Natural killer cell (primary cell): Measurements from ENCODE around the gene KRT76. TPM values are rescaled to one million over a fixed set of nuclear protein-coding genes. Genes with fewer than 3 reads are reported as not detected.
"Not testable (repeated sequence)": the region's sequence is repeated elsewhere in the genome, so short reads cannot be mapped to it uniquely, and the experiment has no call there.

Source experiments
- ATAC-seq, 3 donors: fragments of 150-1000 bp in 2 of 3; fragments of 200-7000 bp in 1 of 3; cut with Tn5 transposase; 1 replicate in 1 of 3; 2 replicates in 2 of 3; pipeline ENCODE4 v1.10.0; 2021; ENCODE audit warnings: mild to moderate bottlenecking in 2 of 3, moderate library complexity in 2 of 3
- DNase-seq, 2 donors: peaks; one replicate each; pipeline versions ENCODE4 v3.0.0 to v3.0.0-alpha.2; 2013 to 2021; ENCODE audit warnings: mixed read lengths in 1 of 2
- H3K27ac ChIP-seq: one replicate; pipeline ENCODE4 v1.5.1; 2013; ENCODE audit warnings: mild to moderate bottlenecking, low read length
- H3K27me3 ChIP-seq: one replicate; pipeline ENCODE4 v1.6.1; 2013; ENCODE audit warnings: low read length; ENCODE audit not compliant: control insufficient read depth, insufficient read depth
- H3K36me3 ChIP-seq: one replicate; pipeline ENCODE4 v1.6.1; 2013; ENCODE audit warnings: low read length; ENCODE audit not compliant: control insufficient read depth, insufficient read depth
- H3K4me1 ChIP-seq: one replicate; pipeline ENCODE4 v1.6.1; 2013; ENCODE audit warnings: low read length; ENCODE audit not compliant: control insufficient read depth, insufficient read depth
- H3K4me3 ChIP-seq: one replicate; pipeline ENCODE4 v1.5.1; 2013; ENCODE audit warnings: low read length
- H3K9me3 ChIP-seq: one replicate; pipeline ENCODE4 v1.6.1; 2013; ENCODE audit warnings: low read length; ENCODE audit not compliant: control insufficient read depth, insufficient read depth
- H3K27ac Mint-ChIP-seq, 2 donors: one replicate each; pipeline ENCODE4 v1.8.0; 2022; ENCODE audit warnings: mild to moderate bottlenecking in 2 of 2, mixed read lengths in 2 of 2, moderate library complexity in 1 of 2
- H3K27me3 Mint-ChIP-seq, 2 donors: one replicate each; pipeline ENCODE4 v1.8.0; 2022; ENCODE audit warnings: low read depth in 2 of 2, mixed read lengths in 2 of 2
- H3K36me3 Mint-ChIP-seq: one replicate; pipeline ENCODE4 v1.8.0; 2022; ENCODE audit warnings: mixed read lengths
- H3K4me1 Mint-ChIP-seq, 2 donors: one replicate each; pipeline ENCODE4 v1.8.0; 2022; ENCODE audit warnings: mixed read lengths in 2 of 2
- H3K4me3 Mint-ChIP-seq: one replicate; pipeline ENCODE4 v1.8.0; 2022; ENCODE audit warnings: mild to moderate bottlenecking, moderate library complexity, mixed read lengths
- H3K9me3 Mint-ChIP-seq, 2 donors: one replicate each; pipeline ENCODE4 v1.8.0; 2022; ENCODE audit warnings: mixed read lengths in 2 of 2
- WGBS: methylation state at CpG from one replicate; pipeline ENCODE4 v1.1.7; 2013; ENCODE audit warnings: missing lambda C conversion rate; ENCODE audit not compliant: insufficient coverage; 5-methylcytosine and 5-hydroxymethylcytosine counted together
- intact Hi-C: fragments of 100-400 bp; cut with micrococcal nuclease; formaldehyde crosslinking; loops from one replicate; pipeline ENCODE4 v1.14.2; 2022
- total RNA-seq, 4 donors: library from RNA; stranded (reverse); fragments of 120-200 nt in 1 of 4; gene quantifications; one replicate each; pipeline versions ENCODE4 v1.2.3 to v1.2.4, GENCODE V29; 2013 to 2022
- TF ChIP-seq, protein P1 (sequence below): fragments of 200-600 bp; IDR thresholded peaks from one replicate; pipeline ENCODE4 v1.8.0; 2022; ENCODE audit warnings: antibody characterized with exemption

KRT76 gene
- total RNA-seq, 3 donors from 2014 or later (not counting 1 experiment from before 2014, with no cell fraction given), result not detected

DNA sequence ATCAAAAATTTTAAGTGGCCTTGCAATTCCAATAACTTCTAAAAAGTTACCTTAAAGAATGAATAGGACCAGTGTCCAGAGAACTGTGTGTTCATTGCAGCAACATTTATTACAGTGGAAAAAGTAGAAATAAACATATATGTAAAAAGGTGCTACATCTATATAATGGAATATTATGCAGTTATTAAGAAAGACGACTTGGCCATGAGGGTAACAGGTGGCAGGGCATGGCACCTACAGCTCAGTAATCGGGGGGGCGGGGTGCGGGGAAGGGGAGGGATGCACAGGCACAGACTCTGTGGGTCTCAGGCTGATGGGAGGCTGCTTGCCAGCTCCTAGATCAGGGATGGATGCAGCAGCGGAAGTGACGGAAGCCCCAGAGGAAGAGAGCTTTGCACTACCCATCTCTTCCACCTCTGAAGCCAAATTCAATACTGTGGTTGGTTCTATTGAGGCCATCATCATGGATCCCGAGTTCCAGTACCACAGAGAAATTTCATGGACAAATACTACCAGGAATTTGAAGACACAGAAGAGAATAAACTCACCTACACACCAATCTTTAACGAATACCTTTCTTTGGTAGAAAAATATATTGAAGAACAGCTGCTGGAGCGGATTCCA lies 14.0 kb downstream of the KRT76 start:
- 79% methylated on average over 9 of the region's 9 CpGs for WGBS
- no peaks in the 10 kb centered on the region for H3K4me1 Mint-ChIP-seq

GRCh38 chr12:52761802-52762201 lies 15.3 kb downstream of the KRT76 start:
- 83% methylated on average over 2 of the region's 2 CpGs for WGBS
- peaks cover 20% of the 10 kb centered on the region for H3K9me3 ChIP-seq
- intact Hi-C loops, result no loop called here
- H3K27ac ChIP-seq, result no peak overlapping the region
- no peaks in the 10 kb centered on the region for H3K36me3 Mint-ChIP-seq
- H3K27me3 Mint-ChIP-seq, result peaks cover 0 to 13% of the 10 kb centered on the region in 2 donors
- peaks cover 2 to 7% of the 10 kb centered on the region in 2 donors for H3K9me3 Mint-ChIP-seq
- H3K27me3 ChIP-seq, result peaks cover 2% of the 10 kb centered on the region
- TF ChIP-seq, protein P1, sequence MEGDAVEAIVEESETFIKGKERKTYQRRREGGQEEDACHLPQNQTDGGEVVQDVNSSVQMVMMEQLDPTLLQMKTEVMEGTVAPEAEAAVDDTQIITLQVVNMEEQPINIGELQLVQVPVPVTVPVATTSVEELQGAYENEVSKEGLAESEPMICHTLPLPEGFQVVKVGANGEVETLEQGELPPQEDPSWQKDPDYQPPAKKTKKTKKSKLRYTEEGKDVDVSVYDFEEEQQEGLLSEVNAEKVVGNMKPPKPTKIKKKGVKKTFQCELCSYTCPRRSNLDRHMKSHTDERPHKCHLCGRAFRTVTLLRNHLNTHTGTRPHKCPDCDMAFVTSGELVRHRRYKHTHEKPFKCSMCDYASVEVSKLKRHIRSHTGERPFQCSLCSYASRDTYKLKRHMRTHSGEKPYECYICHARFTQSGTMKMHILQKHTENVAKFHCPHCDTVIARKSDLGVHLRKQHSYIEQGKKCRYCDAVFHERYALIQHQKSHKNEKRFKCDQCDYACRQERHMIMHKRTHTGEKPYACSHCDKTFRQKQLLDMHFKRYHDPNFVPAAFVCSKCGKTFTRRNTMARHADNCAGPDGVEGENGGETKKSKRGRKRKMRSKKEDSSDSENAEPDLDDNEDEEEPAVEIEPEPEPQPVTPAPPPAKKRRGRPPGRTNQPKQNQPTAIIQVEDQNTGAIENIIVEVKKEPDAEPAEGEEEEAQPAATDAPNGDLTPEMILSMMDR, result no peak
- no peaks in the 10 kb centered on the region for H3K36me3 ChIP-seq
- ATAC-seq, result no peak
- no peak for DNase-seq
- no peaks in the 10 kb centered on the region for H3K4me1 Mint-ChIP-seq
- no peak overlapping the region for H3K4me3 ChIP-seq
- H3K4me3 Mint-ChIP-seq, result no peak overlapping the region
- no peak overlapping the region for H3K27ac Mint-ChIP-seq
- H3K4me1 ChIP-seq, result no peaks in the 10 kb centered on the region

More for the DNA sequence above, 14.0 kb downstream of the KRT76 start:
- Mint-ChIP-seq H3K27ac (no peak overlapping the region), H3K27me3 (peaks cover 0 to 13% of the 10 kb centered on the region in 2 donors), H3K4me3 (no peak overlapping the region), H3K36me3 (no peaks in the 10 kb centered on the region), H3K9me3 (peaks cover 2 to 7% of the 10 kb centered on the region in 2 donors)
- ATAC-seq, result no peak
- DNase-seq, result no peak
- no peak overlapping the region for H3K4me3 ChIP-seq
- no peaks in the 10 kb centered on the region for H3K4me1 ChIP-seq
- TF ChIP-seq, protein P1, result no peak
- H3K36me3 ChIP-seq, result no peaks in the 10 kb centered on the region
- H3K9me3 ChIP-seq, result peaks cover 20% of the 10 kb centered on the region
- no peak overlapping the region for H3K27ac ChIP-seq
- intact Hi-C loops, result no loop called here
- H3K27me3 ChIP-seq, result no peaks in the 10 kb centered on the region

- DNase-seq, ATAC-seq, H3K4me3 ChIP-seq, H3K36me3 Mint-ChIP-seq, H3K27ac ChIP-seq, H3K27ac Mint-ChIP-seq, H3K9me3 Mint-ChIP-seq, H3K4me1 ChIP-seq, H3K27me3 ChIP-seq, intact Hi-C loops, H3K4me1 Mint-ChIP-seq, H3K36me3 ChIP-seq, H3K4me3 Mint-ChIP-seq: not testable (repeated sequence)
- 94% methylated on average over 8 of the region's 8 CpGs for WGBS
- peaks cover 20% of the 10 kb centered on the region for H3K9me3 ChIP-seq
- peaks cover 0 to 10% of the 10 kb centered on the region in 2 donors for H3K27me3 Mint-ChIP-seq
These were observed 15.9 kb downstream of the KRT76 start for GRCh38 chr12:52761218-52761617.

- peaks cover 2 to 7% of the 10 kb centered on the region in 2 donors for H3K9me3 Mint-ChIP-seq
- no peaks in the 10 kb centered on the region for H3K36me3 ChIP-seq
- H3K27ac ChIP-seq, result no peak overlapping the region
- H3K27me3 Mint-ChIP-seq, result peaks cover 0 to 8% of the 10 kb centered on the region in 2 donors
- peaks cover 2% of the 10 kb centered on the region for H3K27me3 ChIP-seq
- no peak for ATAC-seq
- H3K4me1 Mint-ChIP-seq, result no peaks in the 10 kb centered on the region
- H3K36me3 Mint-ChIP-seq, result no peaks in the 10 kb centered on the region
- H3K27ac Mint-ChIP-seq, result no peak overlapping the region
- no peak overlapping the region for H3K4me3 ChIP-seq
- no peaks in the 10 kb centered on the region for H3K4me1 ChIP-seq
- H3K4me3 Mint-ChIP-seq, result no peak overlapping the region
- intact Hi-C loops, result no loop called here
- peaks cover 20% of the 10 kb centered on the region for H3K9me3 ChIP-seq
- TF ChIP-seq, protein P1, result no peak
- DNase-seq, result no peak
These were observed 16.5 kb downstream of the KRT76 start for GRCh38 chr12:52760623-52761022.
